HG03280 (cell line): ENCODE results near the gene ALOX12.

Source experiments
- ATAC-seq: cut with Tn5 transposase; IDR thresholded peaks from one replicate; pipeline ENCODE4 v1.9.1; 2021; ENCODE audit warnings: mild to moderate bottlenecking, moderate library complexity; ENCODE audit not compliant: unreplicated experiment

Gene ALOX12

GRCh38 chr17:7001318-7001961 lies 5.6 kb downstream of the ALOX12 start:
- ATAC-seq, result no peak

- ATAC-seq, result no peak
Measured at GRCh38 chr17:7002288-7003047, 6.6 kb downstream of the ALOX12 start.

DNA sequence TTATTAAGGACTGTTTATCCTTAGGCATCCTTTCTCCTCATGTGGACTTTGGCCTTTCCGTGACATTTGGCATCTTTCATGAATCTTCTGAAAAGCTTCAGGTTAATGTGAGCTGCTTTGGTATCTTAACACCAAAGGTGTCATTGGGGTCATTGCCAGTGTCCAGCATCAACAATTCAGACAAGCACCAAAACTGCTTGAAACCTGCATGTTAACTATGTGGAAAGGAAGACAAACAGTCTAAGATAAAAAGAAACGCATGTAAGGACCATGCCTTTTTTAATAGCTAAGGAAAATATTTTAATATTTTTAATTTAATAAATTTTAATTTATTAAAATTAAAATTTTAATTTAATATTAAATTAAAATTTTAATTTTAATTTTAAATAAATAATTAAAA lies 7.9 kb downstream of the ALOX12 start:
- ATAC-seq, result no peak

DNA sequence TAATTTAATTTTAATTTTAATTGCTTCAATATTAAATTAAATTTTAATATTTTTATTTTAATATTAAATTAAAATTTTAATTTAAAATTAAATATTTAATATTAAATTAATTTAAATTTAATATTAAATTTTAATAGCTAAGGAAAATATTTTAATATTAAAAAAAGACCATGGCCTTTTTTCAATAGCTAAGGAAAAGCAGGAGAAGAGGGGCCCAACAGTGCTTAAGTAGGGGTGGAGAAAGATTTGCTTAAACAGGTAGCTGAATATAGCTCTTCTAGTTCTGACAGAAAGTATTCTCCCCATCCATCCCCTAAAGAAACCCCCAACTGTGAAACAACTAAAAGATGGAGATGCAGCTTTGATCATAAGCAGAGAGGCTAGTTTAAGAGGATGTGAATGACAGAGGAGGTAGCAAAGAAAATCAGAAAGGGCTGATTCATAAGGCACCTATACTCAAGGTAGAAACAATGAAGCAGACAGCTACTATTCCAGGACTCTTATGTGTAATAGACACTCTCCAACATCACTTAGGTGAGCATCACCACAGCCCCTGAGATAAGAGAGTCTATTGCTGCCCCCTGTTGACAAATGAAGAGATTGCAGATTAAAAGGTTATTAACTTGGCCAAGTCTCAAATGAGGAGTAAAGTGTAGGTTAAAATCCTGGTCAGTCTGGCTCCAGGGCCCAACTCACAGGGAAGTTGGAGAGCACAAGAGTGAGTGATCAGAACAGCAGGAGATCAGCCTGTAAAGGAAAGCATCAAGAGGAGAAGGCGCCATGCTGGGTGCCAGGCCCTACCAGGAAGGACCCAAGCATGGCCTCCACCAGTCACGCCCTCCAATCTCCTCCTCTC lies 8.8 kb downstream of the ALOX12 start:
- peak; percentile 72 for ATAC-seq

- no peak for ATAC-seq
Measured at GRCh38 chr17:7005716-7006115, 9.9 kb downstream of the ALOX12 start.

- ATAC-seq, result no peak
Measured at GRCh38 chr17:7007143-7007542, 11.3 kb downstream of the ALOX12 start.

DNA sequence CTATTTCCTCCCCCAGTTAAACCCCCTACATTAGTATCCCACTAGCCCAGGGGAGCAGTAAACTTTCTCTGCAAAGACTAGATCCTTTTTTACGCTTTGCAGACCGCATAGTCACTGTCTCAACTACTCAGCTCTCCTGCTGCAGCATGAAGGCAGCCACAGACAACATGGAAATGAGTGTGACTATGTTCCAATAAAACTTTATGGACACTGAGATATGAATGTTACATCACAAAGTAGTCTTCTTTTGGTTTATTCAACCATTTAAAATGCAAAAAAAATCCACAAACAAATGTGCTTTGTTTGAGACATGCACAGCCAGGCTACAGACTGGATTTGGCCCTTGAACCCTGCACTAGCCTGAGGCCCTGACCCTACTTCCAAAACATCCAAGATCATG lies 14.7 kb downstream of the ALOX12 start:
- ATAC-seq, result no peak

DNA sequence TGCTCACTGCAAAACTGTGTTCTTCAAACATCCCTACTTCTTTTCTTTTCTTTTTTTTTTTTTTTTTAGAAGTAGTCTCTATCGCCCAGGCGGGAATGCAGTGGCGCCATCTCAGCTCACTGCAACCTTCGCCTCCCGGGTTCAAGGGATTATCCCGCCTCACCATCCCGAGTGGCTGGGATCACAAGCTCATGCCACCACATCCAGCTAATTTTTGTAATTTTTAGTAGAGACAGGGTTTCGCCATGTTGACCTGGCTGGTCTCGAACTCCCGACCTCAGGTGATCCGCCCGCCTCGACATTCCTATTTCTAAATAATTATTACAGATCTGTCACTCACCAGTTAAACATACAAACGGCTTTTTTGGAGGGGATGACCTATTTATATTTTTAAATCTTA lies 15.6 kb downstream of the ALOX12 start:
- ATAC-seq, result no peak

DNA sequence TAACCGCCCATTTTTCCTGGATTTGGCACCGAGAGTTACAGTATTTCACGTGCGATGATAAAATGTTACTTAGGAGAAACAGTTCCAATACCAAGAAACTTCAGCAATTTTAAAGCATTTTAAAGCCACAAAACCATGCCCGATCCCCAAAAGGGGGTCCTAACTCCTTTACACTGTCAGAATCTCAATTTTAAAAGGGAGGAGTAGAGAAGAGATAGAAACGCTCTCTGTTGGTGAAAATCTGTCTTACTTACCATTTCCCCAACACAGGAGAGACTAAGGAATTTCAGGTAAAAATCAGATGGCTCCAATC lies 16.0 kb downstream of the ALOX12 start:
- ATAC-seq, result no peak

DNA sequence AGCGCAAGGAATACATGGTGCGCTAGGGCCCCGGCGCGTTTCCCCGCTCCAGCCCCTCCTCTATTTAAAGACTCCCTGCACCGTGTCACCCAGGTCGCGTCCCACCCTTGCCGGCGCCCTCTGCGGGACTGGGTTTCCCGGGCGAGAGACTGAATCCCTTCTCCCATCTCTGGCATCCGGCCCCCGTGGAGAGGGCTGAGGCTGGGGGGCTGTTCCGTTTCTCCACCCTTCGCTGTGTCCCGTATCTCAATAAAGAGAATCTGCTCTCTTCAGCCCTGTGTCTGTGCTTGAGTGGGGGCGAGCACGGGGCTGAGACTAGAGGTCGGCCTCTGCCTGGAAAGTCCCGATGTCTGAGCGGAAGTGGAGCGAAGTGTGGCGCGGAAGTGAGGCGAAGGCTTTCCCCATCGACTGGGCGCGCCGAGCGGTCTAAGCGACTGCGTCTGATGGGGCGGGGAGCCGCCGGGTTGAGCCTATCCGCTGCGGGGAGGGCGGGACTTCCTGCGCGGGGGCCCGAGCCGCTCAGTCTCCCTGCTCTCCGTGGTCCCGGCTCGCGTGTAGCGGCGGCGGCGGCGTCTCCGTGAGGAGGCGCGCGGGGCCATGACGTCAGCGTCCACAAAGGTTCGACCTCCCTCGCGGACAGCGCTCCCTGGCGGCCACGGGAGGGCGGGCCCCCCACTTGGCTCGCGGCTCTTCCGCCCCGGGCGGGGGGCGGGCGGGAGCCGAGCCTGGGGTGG lies 18.6 kb downstream of the ALOX12 start:
- peak; percentile 80 for ATAC-seq

- ATAC-seq, result no peak
Measured at GRCh38 chr17:7014995-7015958, 19.4 kb downstream of the ALOX12 start.

- ATAC-seq, result no peak
Measured at GRCh38 chr17:7016418-7016817, 20.6 kb downstream of the ALOX12 start.

GRCh38 chr17:7016886-7017826 lies 21.3 kb downstream of the ALOX12 start:
- ATAC-seq, result no peak

- no peak for ATAC-seq
Measured at GRCh38 chr17:7017827-7018200, 22.0 kb downstream of the ALOX12 start.

GRCh38 chr17:7018331-7018964 lies 22.6 kb downstream of the ALOX12 start:
- no peak for ATAC-seq

DNA sequence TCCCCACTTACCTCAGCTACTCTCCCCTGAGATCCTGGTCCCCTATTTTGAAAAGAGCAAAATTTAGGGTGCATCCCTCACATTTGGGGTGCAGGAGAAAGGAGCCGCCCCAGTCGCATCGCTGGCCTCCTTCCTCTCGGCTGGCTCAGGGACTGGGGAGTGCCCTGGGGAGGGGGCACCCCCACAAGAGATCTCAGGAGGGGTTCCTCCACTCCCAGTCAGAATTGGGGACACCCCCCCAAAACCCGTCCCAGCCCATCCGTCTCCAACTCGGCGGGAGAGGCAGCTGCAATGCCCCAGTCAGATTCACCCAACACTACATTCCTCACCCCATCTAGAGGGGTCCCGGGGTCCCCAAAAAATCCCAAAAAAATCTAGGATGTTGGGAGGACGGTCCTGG lies 23.5 kb downstream of the ALOX12 start:
- ATAC-seq, result no peak

GRCh38 chr17:7019839-7020519 lies 24.1 kb downstream of the ALOX12 start:
- ATAC-seq, result no peak
